IgD-negative memory B cell (primary cell): Measurements from ENCODE around the gene SCGN. TPM values are rescaled to one million over a fixed set of nuclear protein-coding genes. Genes with fewer than 3 reads are reported as not detected.

Experiments used
- H3K27ac Mint-ChIP-seq, 3 donors: one replicate each; pipeline ENCODE4 v1.8.0; 2020 to 2022; ENCODE audit warnings: mild to moderate bottlenecking in 3 of 3, mixed read lengths in 3 of 3, moderate library complexity in 1 of 3
- H3K27me3 Mint-ChIP-seq: one replicate; pipeline ENCODE4 v1.8.0; 2021; ENCODE audit warnings: mixed read lengths
- H3K36me3 Mint-ChIP-seq: one replicate; pipeline ENCODE4 v1.8.0; 2020; ENCODE audit warnings: mild to moderate bottlenecking, mixed read lengths
- H3K4me1 Mint-ChIP-seq, 3 donors: one replicate each; pipeline ENCODE4 v1.8.0; 2020 to 2022; ENCODE audit warnings: mixed read lengths in 3 of 3, mild to moderate bottlenecking in 1 of 3
- H3K4me3 Mint-ChIP-seq, 4 donors: one replicate each; pipeline ENCODE4 v1.8.0; 2020 to 2022; ENCODE audit warnings: mild to moderate bottlenecking in 4 of 4, mixed read lengths in 4 of 4, moderate library complexity in 3 of 4
- H3K9me3 Mint-ChIP-seq, 3 donors: one replicate each; pipeline ENCODE4 v1.8.0; 2020 to 2021; ENCODE audit warnings: mixed read lengths in 3 of 3, mild to moderate bottlenecking in 1 of 3
- polyA plus RNA-seq: library from polyadenylated mRNA; unstranded; fragments of 300-500 nt; fragmentation: Illumina TruSeq; gene quantifications from one replicate; pipeline ENCODE4 v1.2.3, GENCODE V29; 2021

SCGN gene
- polyA plus RNA-seq, 1 donor from 2014 or later = not detected

DNA sequence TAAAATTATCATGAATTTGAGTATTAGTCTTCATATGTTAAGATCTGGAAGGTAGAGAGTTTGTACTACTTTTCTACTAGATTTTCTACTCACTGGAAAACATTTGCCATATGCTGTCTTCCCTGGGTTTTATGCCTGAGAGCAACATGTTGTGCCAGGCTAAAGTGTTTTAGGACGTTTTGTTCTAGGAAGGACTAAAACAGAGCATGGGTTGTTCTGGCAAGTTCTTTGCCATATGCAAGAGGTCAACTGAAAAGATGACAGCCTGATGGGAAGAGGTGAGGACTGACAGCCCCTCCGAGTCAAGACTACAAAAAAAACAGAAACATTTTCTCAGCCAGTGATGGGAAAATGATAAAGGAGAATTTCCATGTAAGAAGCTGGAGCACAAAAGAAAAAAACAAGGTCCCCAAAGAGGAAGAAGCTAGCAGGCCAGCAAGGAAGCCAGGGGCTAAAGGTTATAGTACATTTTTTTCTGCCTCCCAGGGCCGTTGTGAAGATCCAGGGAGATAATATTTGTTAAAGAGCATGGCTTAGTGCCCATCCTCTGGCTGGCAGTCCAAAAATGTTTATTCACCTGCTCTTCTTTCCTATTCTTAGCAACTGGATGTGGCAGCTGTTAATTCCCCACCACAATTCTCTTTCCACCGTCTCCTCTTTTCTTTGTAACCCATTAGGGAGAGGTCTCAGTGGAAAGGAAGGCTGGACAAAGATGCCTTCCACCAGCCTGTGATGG lies 7.8 kb downstream of the SCGN start:
- Mint-ChIP-seq H3K4me1 (no peaks in the 10 kb centered on the region), H3K4me3 (no peak overlapping the region), H3K27me3 (peaks cover 9% of the 10 kb centered on the region), H3K36me3 (no peaks in the 10 kb centered on the region), H3K27ac (no peak overlapping the region), H3K9me3 (peaks cover 0 to 3% (median 0%) of the 10 kb centered on the region in 3 donors)

DNA sequence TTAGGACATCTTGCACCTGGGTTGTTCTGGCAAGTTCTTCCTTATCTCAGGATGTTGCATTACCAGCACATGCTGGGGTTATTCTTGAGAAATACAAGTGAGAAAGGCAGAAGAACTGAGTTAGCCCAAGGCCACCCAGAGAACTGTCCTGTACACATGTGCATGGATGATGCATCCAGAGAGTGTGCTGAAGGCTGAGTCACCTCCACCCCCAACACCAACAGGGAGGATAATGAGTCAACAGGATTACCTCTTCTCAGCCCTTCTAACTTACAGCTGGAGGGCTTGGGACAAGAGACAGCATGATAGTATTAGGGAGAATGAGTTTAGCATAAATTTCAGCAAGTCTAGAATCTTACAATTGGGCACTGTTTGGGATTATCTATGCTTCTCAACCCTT lies 8.5 kb downstream of the SCGN start:
- Mint-ChIP-seq H3K27ac (no peak overlapping the region), H3K4me3 (no peak overlapping the region), H3K36me3 (no peaks in the 10 kb centered on the region), H3K9me3 (peaks cover 0 to 2% (median 0%) of the 10 kb centered on the region in 3 donors), H3K4me1 (no peaks in the 10 kb centered on the region), H3K27me3 (peaks cover 7% of the 10 kb centered on the region)

DNA sequence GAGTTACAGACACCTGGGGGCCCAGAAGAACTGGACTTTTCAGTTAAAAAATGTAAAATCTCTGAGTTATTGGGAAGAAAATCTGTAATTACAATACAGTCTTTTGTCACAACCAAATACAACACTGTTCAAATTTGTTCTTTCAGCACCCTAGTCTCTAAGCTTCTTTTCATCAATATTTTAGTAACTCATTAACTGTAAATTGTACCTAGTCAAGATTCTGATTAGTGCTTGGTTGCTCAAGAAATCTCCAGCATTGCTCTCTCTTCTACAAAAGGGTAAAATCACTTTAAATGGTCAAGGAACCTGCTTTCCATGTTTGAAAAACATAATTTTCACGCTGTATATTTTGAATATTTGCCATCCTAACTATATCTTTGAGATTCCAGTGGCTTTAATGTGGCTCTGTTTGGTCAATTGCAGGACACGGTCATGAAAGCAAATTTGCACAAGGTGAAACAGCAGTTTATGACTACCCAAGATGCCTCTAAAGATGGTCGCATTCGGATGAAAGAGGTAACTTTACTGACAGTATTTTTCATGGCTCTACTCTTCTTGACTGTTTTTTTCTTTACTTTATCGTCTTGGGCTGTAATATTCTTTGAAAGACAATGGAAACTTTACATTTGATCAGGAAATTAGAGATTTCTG lies 9.2 kb downstream of the SCGN start:
- no peak overlapping the region for H3K27ac Mint-ChIP-seq
- H3K4me3 Mint-ChIP-seq = no peak overlapping the region
- no peaks in the 10 kb centered on the region for H3K4me1 Mint-ChIP-seq
- peaks cover 0 to 2% (median 0%) of the 10 kb centered on the region in 3 donors for H3K9me3 Mint-ChIP-seq
- peaks cover 7% of the 10 kb centered on the region for H3K27me3 Mint-ChIP-seq
- H3K36me3 Mint-ChIP-seq = no peaks in the 10 kb centered on the region

DNA sequence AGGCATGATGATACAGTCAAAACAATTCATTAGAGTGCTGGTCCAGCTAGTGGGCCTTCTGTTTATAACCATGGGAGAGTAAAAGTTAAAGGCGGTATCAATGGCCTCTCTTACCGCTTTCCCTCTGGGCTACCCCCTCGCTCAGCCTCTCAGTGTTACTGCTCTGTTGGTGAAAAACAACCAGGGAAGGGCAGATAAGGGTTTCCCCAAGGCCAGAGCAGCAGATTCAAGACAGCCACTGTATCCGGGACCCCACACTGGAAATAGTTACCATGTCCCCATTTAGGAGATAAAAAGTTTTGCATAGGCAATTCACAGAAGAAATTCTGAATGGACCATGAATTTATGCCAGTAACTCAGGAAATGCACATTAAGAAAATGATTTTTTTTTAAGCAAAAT lies 13.4 kb downstream of the SCGN start:
- no peak overlapping the region for H3K4me3 Mint-ChIP-seq
- no peaks in the 10 kb centered on the region for H3K36me3 Mint-ChIP-seq
- H3K4me1 Mint-ChIP-seq = no peaks in the 10 kb centered on the region
- no peak overlapping the region for H3K27ac Mint-ChIP-seq
- no peaks in the 10 kb centered on the region for H3K9me3 Mint-ChIP-seq
- H3K27me3 Mint-ChIP-seq = peaks cover 4% of the 10 kb centered on the region

DNA sequence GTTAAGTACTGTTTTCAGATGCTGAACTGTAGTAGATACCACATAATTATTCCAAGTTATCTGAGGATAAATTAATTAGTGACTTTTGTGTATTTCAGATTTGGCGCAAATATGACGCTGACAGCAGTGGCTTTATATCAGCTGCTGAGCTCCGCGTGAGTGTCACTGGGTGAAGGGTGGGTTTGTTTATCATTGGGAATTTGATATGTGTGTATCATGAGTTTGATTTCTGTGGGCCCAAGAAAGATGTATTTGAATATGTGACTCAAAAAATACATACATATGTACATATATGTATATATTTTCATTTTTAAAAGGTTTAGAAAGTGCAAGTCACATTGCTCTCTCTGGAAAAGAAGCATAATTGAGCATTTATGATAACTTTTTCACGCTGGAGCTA lies 17.4 kb downstream of the SCGN start:
- H3K27ac Mint-ChIP-seq = no peak overlapping the region
- no peaks in the 10 kb centered on the region for H3K4me1 Mint-ChIP-seq

DNA sequence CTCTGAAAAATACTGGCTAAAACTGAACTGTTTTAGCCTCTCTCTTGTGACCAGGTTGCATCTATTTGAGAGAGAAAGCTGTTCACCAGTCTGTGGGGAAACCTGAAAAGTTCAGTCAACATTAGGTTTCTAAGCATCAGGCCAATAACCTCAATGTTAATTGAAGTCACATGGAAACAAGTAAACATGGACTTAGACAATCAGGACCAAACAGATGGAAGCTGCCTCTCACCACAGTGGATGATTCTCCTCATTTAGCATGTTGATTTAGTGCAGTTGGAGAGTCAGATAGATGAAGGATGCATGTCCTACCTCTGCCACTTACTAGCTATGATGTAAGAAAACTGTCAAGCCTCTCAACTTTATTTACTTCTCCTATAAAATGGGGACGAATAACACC lies 18.2 kb downstream of the SCGN start:
- no peak overlapping the region for H3K4me3 Mint-ChIP-seq
- H3K27ac Mint-ChIP-seq = no peak overlapping the region
- no peaks in the 10 kb centered on the region for H3K4me1 Mint-ChIP-seq
- H3K36me3 Mint-ChIP-seq = no peaks in the 10 kb centered on the region
- H3K27me3 Mint-ChIP-seq = peaks cover 2% of the 10 kb centered on the region
- no peaks in the 10 kb centered on the region for H3K9me3 Mint-ChIP-seq

More for the DNA sequence above, 17.4 kb downstream of the SCGN start:
- H3K4me3 Mint-ChIP-seq = no peak overlapping the region
- no peaks in the 10 kb centered on the region for H3K36me3 Mint-ChIP-seq
- H3K27me3 Mint-ChIP-seq = peaks cover 4% of the 10 kb centered on the region
- no peaks in the 10 kb centered on the region for H3K9me3 Mint-ChIP-seq

DNA sequence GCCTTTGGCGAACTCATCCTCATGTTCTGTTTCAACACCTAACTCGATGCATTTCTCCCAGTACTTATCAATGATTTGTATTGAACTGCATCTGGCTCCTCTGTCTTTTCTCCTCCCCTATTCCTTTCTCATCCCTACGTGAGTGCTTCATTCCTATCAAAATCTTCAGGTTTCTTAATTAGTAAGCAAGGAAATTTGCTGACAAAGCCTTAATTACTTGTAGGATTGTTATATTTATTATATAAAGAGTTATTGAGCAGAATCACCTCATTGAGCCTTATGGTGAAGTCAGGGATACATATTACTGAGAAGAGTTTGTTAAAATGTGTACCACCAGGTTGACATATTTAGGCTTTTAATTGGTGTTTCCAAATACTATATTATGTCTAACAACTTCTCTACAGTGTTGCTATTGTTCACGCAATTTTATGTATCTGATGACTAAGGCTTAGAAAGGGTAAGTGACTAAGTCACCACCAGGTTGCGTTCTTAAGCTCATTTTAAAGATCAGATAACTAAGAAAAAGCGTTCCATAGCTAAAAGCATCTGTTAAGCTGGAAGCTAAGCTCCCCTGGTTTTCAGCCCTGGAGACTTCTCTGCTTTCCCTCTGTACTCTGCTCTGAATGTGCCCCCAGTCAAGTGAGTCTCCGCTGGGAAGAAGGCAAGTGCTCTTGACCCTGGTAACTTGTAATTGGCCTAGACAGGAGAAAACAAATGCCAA lies 18.9 kb downstream of the SCGN start:
- Mint-ChIP-seq H3K27ac (no peak overlapping the region), H3K27me3 (peaks cover 2% of the 10 kb centered on the region), H3K4me3 (no peak overlapping the region), H3K9me3 (no peaks in the 10 kb centered on the region), H3K4me1 (no peaks in the 10 kb centered on the region), H3K36me3 (no peaks in the 10 kb centered on the region)

DNA sequence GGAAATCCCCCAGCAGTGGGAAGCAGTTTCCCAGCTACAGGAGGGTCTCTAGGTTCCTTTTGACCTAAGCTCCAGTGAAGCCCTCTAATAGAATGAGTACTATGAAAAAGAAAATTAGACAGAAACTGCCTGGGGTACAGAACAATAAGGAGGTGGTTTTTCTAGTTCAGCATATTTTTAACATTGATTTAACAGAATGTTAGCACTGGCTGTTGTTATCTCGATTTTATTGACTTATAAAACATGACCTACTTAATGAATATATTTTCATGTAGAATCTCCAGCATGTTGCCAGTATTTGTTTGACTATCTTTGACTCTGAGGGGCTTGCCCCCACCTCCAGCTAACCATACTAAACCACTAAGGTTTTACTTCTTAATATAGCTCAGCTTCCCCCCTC lies 19.6 kb downstream of the SCGN start:
- no peaks in the 10 kb centered on the region for H3K36me3 Mint-ChIP-seq

DNA sequence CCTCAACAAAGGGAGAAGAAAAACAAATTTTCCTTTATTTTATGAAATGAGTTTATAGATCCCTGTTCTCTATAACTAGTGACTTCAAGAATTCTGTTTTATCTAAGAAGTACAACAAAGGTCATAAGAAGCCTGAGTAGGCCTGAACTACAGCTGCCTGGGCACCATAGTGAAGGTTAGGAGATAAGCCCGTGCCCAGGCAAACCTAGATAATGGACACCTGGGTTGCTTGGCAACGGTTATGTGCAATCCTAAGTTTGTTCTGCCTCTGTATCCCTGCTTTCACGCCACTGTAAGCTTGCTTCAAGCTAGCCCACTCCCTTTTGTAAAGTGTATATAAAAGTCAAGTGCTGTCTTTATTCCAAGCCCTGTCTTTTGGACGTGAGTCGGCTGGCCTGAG lies 23.2 kb downstream of the SCGN start:
- H3K4me1 Mint-ChIP-seq = no peaks in the 10 kb centered on the region
- H3K36me3 Mint-ChIP-seq = no peaks in the 10 kb centered on the region
- no peak overlapping the region for H3K27ac Mint-ChIP-seq
- peaks cover 4% of the 10 kb centered on the region for H3K27me3 Mint-ChIP-seq
- no peak overlapping the region for H3K4me3 Mint-ChIP-seq
- H3K9me3 Mint-ChIP-seq = no peaks in the 10 kb centered on the region

More for the DNA sequence above, 19.6 kb downstream of the SCGN start:
- H3K9me3 Mint-ChIP-seq = no peaks in the 10 kb centered on the region
- H3K27ac Mint-ChIP-seq = no peak overlapping the region
- H3K27me3 Mint-ChIP-seq = peaks cover 2% of the 10 kb centered on the region
- H3K4me1 Mint-ChIP-seq = no peaks in the 10 kb centered on the region
- no peak overlapping the region for H3K4me3 Mint-ChIP-seq

- H3K27me3 Mint-ChIP-seq = peaks cover 4% of the 10 kb centered on the region
- H3K27ac Mint-ChIP-seq = no peak overlapping the region
These were observed 24.8 kb downstream of the SCGN start for GRCh38 chr6:25676775-25677174.

GRCh38 chr6:25681848-25682247 lies 29.8 kb downstream of the SCGN start:
- H3K36me3 Mint-ChIP-seq = peaks cover 5% of the 10 kb centered on the region
- no peak overlapping the region for H3K4me3 Mint-ChIP-seq
- H3K9me3 Mint-ChIP-seq = peaks cover 2 to 6% (median 4%) of the 10 kb centered on the region in 3 donors
- no peaks in the 10 kb centered on the region for H3K4me1 Mint-ChIP-seq
- H3K27me3 Mint-ChIP-seq = peaks cover 5% of the 10 kb centered on the region
- H3K27ac Mint-ChIP-seq = no peak overlapping the region

More at GRCh38 chr6:25676775-25677174, 24.8 kb downstream of the SCGN start:
- Mint-ChIP-seq H3K4me1 (no peaks in the 10 kb centered on the region), H3K4me3 (no peak overlapping the region), H3K36me3 (no peaks in the 10 kb centered on the region), H3K9me3 (no peaks in the 10 kb centered on the region)

DNA sequence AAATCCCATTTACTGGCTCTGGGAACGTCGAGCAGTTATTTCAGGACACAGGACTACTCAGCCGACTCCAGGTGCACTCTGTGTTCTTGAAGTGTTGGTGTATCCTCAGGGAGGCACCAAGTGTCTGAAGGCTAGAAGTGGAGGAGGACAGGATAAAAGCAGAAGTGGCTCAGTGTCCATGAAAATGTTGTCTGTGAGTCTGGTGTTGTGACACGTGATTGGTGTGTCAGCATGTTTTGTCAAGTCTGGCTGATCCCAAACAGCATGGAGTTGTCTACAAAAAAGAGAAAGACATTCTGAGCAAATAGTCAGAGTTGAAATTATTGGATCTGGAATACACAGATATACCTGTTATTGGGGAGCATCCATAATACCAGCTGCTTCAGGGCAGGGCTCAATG lies 30.3 kb downstream of the SCGN start:
- H3K27ac Mint-ChIP-seq = no peak overlapping the region
- no peaks in the 10 kb centered on the region for H3K4me1 Mint-ChIP-seq
- H3K36me3 Mint-ChIP-seq = peaks cover 5% of the 10 kb centered on the region
- H3K27me3 Mint-ChIP-seq = peaks cover 5% of the 10 kb centered on the region
- H3K4me3 Mint-ChIP-seq = no peak overlapping the region
- peaks cover 2 to 6% (median 4%) of the 10 kb centered on the region in 3 donors for H3K9me3 Mint-ChIP-seq

DNA sequence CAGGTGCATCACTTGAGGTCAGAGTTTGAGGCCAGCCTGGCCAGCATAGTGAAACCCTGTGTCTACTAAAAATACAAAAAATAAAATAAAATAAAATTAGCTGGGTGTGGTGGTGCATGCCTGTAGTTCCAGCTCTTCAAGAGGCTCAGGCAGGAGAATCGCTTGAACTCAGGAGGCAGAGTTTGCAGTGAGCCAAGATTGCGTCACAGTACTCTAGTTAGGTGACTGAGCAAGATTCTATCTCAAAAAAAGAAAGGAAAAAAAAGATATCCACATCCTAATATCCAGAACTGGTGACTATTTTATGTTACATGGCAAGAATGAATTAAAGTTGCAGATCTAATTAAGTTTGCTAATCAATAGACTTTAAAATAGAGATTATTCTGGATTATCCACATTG lies 32.5 kb downstream of the SCGN start:
- H3K4me1 Mint-ChIP-seq = no peaks in the 10 kb centered on the region
- H3K9me3 Mint-ChIP-seq = peaks cover 2 to 6% (median 4%) of the 10 kb centered on the region in 3 donors
- H3K27me3 Mint-ChIP-seq = peaks cover 9% of the 10 kb centered on the region
- no peak overlapping the region for H3K27ac Mint-ChIP-seq
- peaks cover 5% of the 10 kb centered on the region for H3K36me3 Mint-ChIP-seq
- H3K4me3 Mint-ChIP-seq = no peak overlapping the region

- H3K9me3 Mint-ChIP-seq = peaks cover 2 to 6% (median 4%) of the 10 kb centered on the region in 3 donors
- no peak overlapping the region for H3K4me3 Mint-ChIP-seq
- H3K27me3 Mint-ChIP-seq = peaks cover 9% of the 10 kb centered on the region
These were observed 33.2 kb downstream of the SCGN start for GRCh38 chr6:25685251-25685650.

GRCh38 chr6:25685896-25686295 lies 33.9 kb downstream of the SCGN start:
- Mint-ChIP-seq H3K27me3 (peaks cover 9% of the 10 kb centered on the region), H3K36me3 (peaks cover 5% of the 10 kb centered on the region), H3K4me3 (no peak overlapping the region), H3K9me3 (peaks cover 2 to 6% (median 4%) of the 10 kb centered on the region in 3 donors), H3K27ac (no peak overlapping the region), H3K4me1 (no peaks in the 10 kb centered on the region)

More at GRCh38 chr6:25685251-25685650, 33.2 kb downstream of the SCGN start:
- Mint-ChIP-seq H3K4me1 (no peaks in the 10 kb centered on the region), H3K36me3 (peaks cover 5% of the 10 kb centered on the region), H3K27ac (no peak overlapping the region)
